H9 (cell line): ENCODE data around the gene ACOT6. TPM values are rescaled to one million over a fixed set of nuclear protein-coding genes. Genes with fewer than 3 reads are reported as not detected.

Experiments
- DNase-seq: peaks from one replicate; pipeline ENCODE4 v3.0.0-alpha.2; 2017
- H2AFZ ChIP-seq: one replicate; pipeline ENCODE4 v1.6.1; 2013; ENCODE audit warnings: mild to moderate bottlenecking, low read length, control low read depth, moderate library complexity
- H2AK5ac ChIP-seq: 2 replicates; pipeline ENCODE4 v1.6.1; 2013; ENCODE audit warnings: low read length, control low read depth, mixed read lengths; ENCODE audit not compliant: insufficient read length
- H2BK120ac ChIP-seq: one replicate; pipeline ENCODE4 v1.6.1; 2013; ENCODE audit warnings: low read depth, mild to moderate bottlenecking, low read length, control low read depth, inconsistent platforms; ENCODE audit not compliant: poor library complexity, severe bottlenecking
- H2BK12ac ChIP-seq: 2 replicates; pipeline ENCODE4 v1.6.1; 2013; ENCODE audit warnings: low read length, control low read depth, mixed read lengths, low read depth; ENCODE audit not compliant: insufficient read length
- H2BK15ac ChIP-seq: 2 replicates; pipeline ENCODE4 v1.6.1; 2013; ENCODE audit warnings: low read depth, low read length, control low read depth
- H2BK20ac ChIP-seq: one replicate; pipeline ENCODE4 v1.6.1; 2013; ENCODE audit warnings: low read depth, mild to moderate bottlenecking, low read length, control low read depth, inconsistent platforms; ENCODE audit not compliant: poor library complexity, severe bottlenecking
- H2BK5ac ChIP-seq: 2 replicates; pipeline ENCODE4 v1.6.1; 2013; ENCODE audit warnings: low read length, control low read depth, mixed read lengths; ENCODE audit not compliant: insufficient read length
- H3K14ac ChIP-seq: 2 replicates; pipeline ENCODE4 v1.6.1; 2013; ENCODE audit warnings: low read length, control low read depth; ENCODE audit not compliant: insufficient read depth
- H3K18ac ChIP-seq: 2 replicates; pipeline ENCODE4 v1.6.1; 2013; ENCODE audit warnings: low read depth, mild to moderate bottlenecking, mixed read lengths, low read length, control low read depth; ENCODE audit not compliant: insufficient read length
- H3K23ac ChIP-seq: 2 replicates; pipeline ENCODE4 v1.6.1; 2013; ENCODE audit warnings: low read length, control low read depth, mixed read lengths, low read depth; ENCODE audit not compliant: insufficient read length
- H3K23me2 ChIP-seq: 2 replicates; pipeline ENCODE4 v1.6.1; 2013; ENCODE audit warnings: low read depth, mild to moderate bottlenecking, mixed read lengths, low read length, control low read depth; ENCODE audit not compliant: insufficient read length, poor library complexity, severe bottlenecking
- H3K27ac ChIP-seq: 2 replicates; pipeline ENCODE4 v1.5.1; 2013; ENCODE audit warnings: low read length, control low read depth, mixed read lengths, low read depth; ENCODE audit not compliant: insufficient read length
- H3K27me3 ChIP-seq: 2 replicates; pipeline ENCODE4 v1.6.1; 2013; ENCODE audit warnings: low read length, control low read depth, inconsistent platforms; ENCODE audit not compliant: insufficient read depth
- H3K4ac ChIP-seq: 2 replicates; pipeline ENCODE4 v1.6.1; 2013; ENCODE audit warnings: low read depth, mild to moderate bottlenecking, control low read depth, inconsistent platforms, low read length, moderate library complexity
- H3K4me1 ChIP-seq: 2 replicates; pipeline ENCODE4 v1.6.1; 2013; ENCODE audit warnings: low read length, control low read depth, inconsistent platforms; ENCODE audit not compliant: insufficient read depth
- H3K4me2 ChIP-seq: 2 replicates; pipeline ENCODE4 v1.6.1; 2013; ENCODE audit warnings: low read length, control low read depth, mixed read lengths; ENCODE audit not compliant: insufficient read length, insufficient read depth
- H3K56ac ChIP-seq: 2 replicates; pipeline ENCODE4 v1.6.1; 2013; ENCODE audit warnings: low read depth, mild to moderate bottlenecking, mixed read lengths, low read length, control low read depth; ENCODE audit not compliant: insufficient read length
- H3K79me1 ChIP-seq: 2 replicates; pipeline ENCODE4 v1.6.1; 2013; ENCODE audit warnings: low read depth, mild to moderate bottlenecking, moderate library complexity, low read length, control low read depth, inconsistent platforms; ENCODE audit not compliant: insufficient read depth, poor library complexity, severe bottlenecking
- H3K79me2 ChIP-seq: 2 replicates; pipeline ENCODE4 v1.6.1; 2013; ENCODE audit warnings: low read length, control low read depth, inconsistent platforms; ENCODE audit not compliant: insufficient read depth
- H3K9ac ChIP-seq: 2 replicates; pipeline ENCODE4 v1.6.1; 2013; ENCODE audit warnings: low read length, control low read depth, mixed read lengths; ENCODE audit not compliant: insufficient read length; ENCODE audit errors: extremely low read depth
- H3K9me3 ChIP-seq: one replicate; pipeline ENCODE4 v1.6.1; 2013; ENCODE audit warnings: low read depth, low read length, inconsistent platforms; ENCODE audit not compliant: control insufficient read depth
- H3T11ph ChIP-seq: one replicate; pipeline ENCODE4 v1.6.1; 2013; ENCODE audit warnings: mild to moderate bottlenecking, low read length, control low read depth, inconsistent platforms
- H4K20me1 ChIP-seq: one replicate; pipeline ENCODE4 v1.6.1; 2013; ENCODE audit not compliant: control insufficient read depth, insufficient read length, insufficient read depth
- H4K5ac ChIP-seq: 2 replicates; pipeline ENCODE4 v1.6.1; 2013; ENCODE audit warnings: low read depth, mild to moderate bottlenecking, mixed read lengths, low read length, control low read depth; ENCODE audit not compliant: insufficient read length
- H4K8ac ChIP-seq: replicated peaks from 2 replicates; pipeline ENCODE4 v1.6.1; 2013; ENCODE audit warnings: low read length, control low read depth, mixed read lengths, low read depth; ENCODE audit not compliant: insufficient read length
- H4K91ac ChIP-seq: 2 replicates; pipeline ENCODE4 v1.6.1; 2013; ENCODE audit warnings: low read depth, mild to moderate bottlenecking, moderate library complexity, mixed read lengths, low read length, control low read depth; ENCODE audit not compliant: insufficient read length
- H3K27ac Mint-ChIP-seq, 3 experiments: 2 replicates in 2 of 3; 3 replicates in 1 of 3; pipeline ENCODE4 v1.8.0; 2020 to 2021; ENCODE audit warnings: mixed read lengths in 3 of 3, mild to moderate bottlenecking in 1 of 3, moderate library complexity in 1 of 3
- H3K27me3 Mint-ChIP-seq: 2 replicates; pipeline ENCODE4 v1.8.0; 2021; ENCODE audit warnings: low read depth, mild to moderate bottlenecking, moderate library complexity, mixed read lengths
- H3K36me3 Mint-ChIP-seq, 3 experiments: 2 replicates in 2 of 3; 3 replicates in 1 of 3; pipeline ENCODE4 v1.8.0; 2020 to 2021; ENCODE audit warnings: low read depth in 3 of 3, mixed read lengths in 3 of 3; ENCODE audit not compliant: insufficient read depth in 1 of 3
- H3K4me1 Mint-ChIP-seq, 2 experiments: 2 replicates each; pipeline ENCODE4 v1.8.0; 2020; ENCODE audit warnings: mixed read lengths in 2 of 2
- H3K4me3 Mint-ChIP-seq, 2 experiments: 2 replicates in 1 of 2; 3 replicates in 1 of 2; pipeline ENCODE4 v1.8.0; 2020 to 2021; ENCODE audit warnings: mild to moderate bottlenecking in 2 of 2, mixed read lengths in 2 of 2, moderate library complexity in 1 of 2
- H3K9me3 Mint-ChIP-seq, 2 experiments: 2 replicates in 1 of 2; 3 replicates in 1 of 2; pipeline ENCODE4 v1.8.0; 2020; ENCODE audit warnings: mild to moderate bottlenecking in 2 of 2, mixed read lengths in 2 of 2, moderate library complexity in 1 of 2
- CTCF ChIP-seq: fragments of 200-600 bp; sonication (generic); conservative IDR thresholded peaks from 3 replicates; pipeline ENCODE4 v1.8.0; 2021; ENCODE audit warnings: antibody characterized with exemption, mild to moderate bottlenecking
- total RNA-seq: library from RNA; stranded (reverse); gene quantifications from 2 replicates; pipeline ENCODE4 v1.2.1, GENCODE V29; 2021

Gene ACOT6
- total RNA-seq, 1 experiment from 2014 or later = not detected

GRCh38 chr14:73599499-73599898, 12.8 kb upstream of the ACOT6 start:
- H3K23ac ChIP-seq = no peak overlapping the region
- H4K8ac ChIP-seq = no peak overlapping the region
- no peaks in the 10 kb centered on the region for H3K79me1 ChIP-seq
- Mint-ChIP-seq H3K4me1 (no peaks in the 10 kb centered on the region), H3K9me3 (peaks cover under 1 to 3% of the 10 kb centered on the region in 2 experiments; a peak in 2 of 5 replicates), H3K27me3 (no peaks in the 10 kb centered on the region; the same call in 1 of the 2 replicates), H3K36me3 (peaks cover 0 to 2% (median under 1%) of the 10 kb centered on the region in 3 experiments; a peak in 2 of 7 replicates), H3K4me3 (no peak overlapping the region), H3K27ac (no peak overlapping the region)
- H2BK120ac ChIP-seq = no peak overlapping the region
- H3K79me2 ChIP-seq = no peaks in the 10 kb centered on the region
- no peak overlapping the region for H3K27ac ChIP-seq
- no peak for TF ChIP-seq CTCF
- H3K14ac ChIP-seq = no peak overlapping the region
- H2BK15ac ChIP-seq = no peak overlapping the region
- H3K27me3 ChIP-seq = no peaks in the 10 kb centered on the region
- no peaks in the 10 kb centered on the region for H3K9me3 ChIP-seq
- no peak overlapping the region for H3K18ac ChIP-seq
- H2BK12ac ChIP-seq = no peak overlapping the region
- no peak overlapping the region for H3T11ph ChIP-seq
- no peak overlapping the region for H2BK20ac ChIP-seq
- no peak overlapping the region for H3K4me2 ChIP-seq
- DNase-seq = no peak
- H4K5ac ChIP-seq = no peak overlapping the region
- no peaks in the 10 kb centered on the region for H4K20me1 ChIP-seq
- no peak overlapping the region for H3K56ac ChIP-seq
- H3K4me1 ChIP-seq = no peaks in the 10 kb centered on the region
- no peak overlapping the region for H3K9ac ChIP-seq
- H2BK5ac ChIP-seq = no peak overlapping the region
- H2AK5ac ChIP-seq = no peak overlapping the region
- no peak overlapping the region for H4K91ac ChIP-seq
- H2AFZ ChIP-seq = no peak overlapping the region
- H3K23me2 ChIP-seq = no peaks in the 10 kb centered on the region
- H3K4ac ChIP-seq = no peak overlapping the region
